Measurements from ENCODE around the gene DOCK4. TPM values are rescaled to one million over a fixed set of nuclear protein-coding genes. Genes with fewer than 3 reads are reported as not detected.

The DOCK4 gene
- total RNA-seq, 1 experiment from 2014 or later, result 4.9 TPM

- TF ChIP-seq, protein P1, sequence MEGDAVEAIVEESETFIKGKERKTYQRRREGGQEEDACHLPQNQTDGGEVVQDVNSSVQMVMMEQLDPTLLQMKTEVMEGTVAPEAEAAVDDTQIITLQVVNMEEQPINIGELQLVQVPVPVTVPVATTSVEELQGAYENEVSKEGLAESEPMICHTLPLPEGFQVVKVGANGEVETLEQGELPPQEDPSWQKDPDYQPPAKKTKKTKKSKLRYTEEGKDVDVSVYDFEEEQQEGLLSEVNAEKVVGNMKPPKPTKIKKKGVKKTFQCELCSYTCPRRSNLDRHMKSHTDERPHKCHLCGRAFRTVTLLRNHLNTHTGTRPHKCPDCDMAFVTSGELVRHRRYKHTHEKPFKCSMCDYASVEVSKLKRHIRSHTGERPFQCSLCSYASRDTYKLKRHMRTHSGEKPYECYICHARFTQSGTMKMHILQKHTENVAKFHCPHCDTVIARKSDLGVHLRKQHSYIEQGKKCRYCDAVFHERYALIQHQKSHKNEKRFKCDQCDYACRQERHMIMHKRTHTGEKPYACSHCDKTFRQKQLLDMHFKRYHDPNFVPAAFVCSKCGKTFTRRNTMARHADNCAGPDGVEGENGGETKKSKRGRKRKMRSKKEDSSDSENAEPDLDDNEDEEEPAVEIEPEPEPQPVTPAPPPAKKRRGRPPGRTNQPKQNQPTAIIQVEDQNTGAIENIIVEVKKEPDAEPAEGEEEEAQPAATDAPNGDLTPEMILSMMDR (conservative IDR thresholded peaks at IDR 0.05), result peak; percentile 81
- Histone ChIP-seq H3K9ac (ENCODE audit: extremely low read depth, insufficient read length, low read length) (no peak overlapping the region), H4K20me1 (ENCODE audit: control insufficient read depth, insufficient read depth, insufficient read length) (no peaks in the 10 kb centered on the region), H2BK12ac (ENCODE audit: insufficient read length, low read depth, low read length) (no peak overlapping the region), H2AK5ac (ENCODE audit: insufficient read length, low read length) (no peak overlapping the region), H3K4me1 (ENCODE audit: insufficient read depth, low read length) (no peaks in the 10 kb centered on the region), H3K18ac (ENCODE audit: insufficient read length, low read depth, low read length) (no peak overlapping the region), H3K4ac (ENCODE audit: low read depth, low read length) (no peak overlapping the region), H3K56ac (ENCODE audit: insufficient read length, low read depth, low read length) (no peak overlapping the region), H3K4me2 (ENCODE audit: insufficient read depth, insufficient read length, low read length) (no peak overlapping the region), H3K14ac (ENCODE audit: insufficient read depth, low read length) (no peak overlapping the region), H4K8ac (replicated peaks; ENCODE audit: insufficient read length, low read depth, low read length) (no peak overlapping the region), H2BK5ac (ENCODE audit: insufficient read length, low read length) (no peak overlapping the region), H3K79me2 (ENCODE audit: insufficient read depth, low read length) (no peaks in the 10 kb centered on the region), H2AFZ (ENCODE audit: low read length) (no peak overlapping the region), H4K91ac (ENCODE audit: insufficient read length, low read depth, low read length) (no peak overlapping the region), H3K79me1 (ENCODE audit: insufficient read depth, low read depth, low read length, poor library complexity, severe bottlenecking) (no peaks in the 10 kb centered on the region), H3K9me3 (ENCODE audit: control insufficient read depth, low read depth, low read length) (no peaks in the 10 kb centered on the region), H4K5ac (ENCODE audit: insufficient read length, low read depth, low read length) (no peak overlapping the region), H3K27me3 (ENCODE audit: insufficient read depth, low read length) (no peaks in the 10 kb centered on the region), H2BK120ac (ENCODE audit: low read depth, low read length, poor library complexity, severe bottlenecking) (no peak overlapping the region), H3K23ac (ENCODE audit: insufficient read length, low read depth, low read length) (no peak overlapping the region), H3K27ac (ENCODE audit: insufficient read length, low read depth, low read length) (no peak overlapping the region), H3K23me2 (ENCODE audit: insufficient read length, low read depth, low read length, poor library complexity, severe bottlenecking) (no peaks in the 10 kb centered on the region), H3T11ph (ENCODE audit: low read length) (no peak overlapping the region), H2BK20ac (ENCODE audit: low read depth, low read length, poor library complexity, severe bottlenecking) (no peak overlapping the region), H2BK15ac (ENCODE audit: low read depth, low read length) (no peak overlapping the region)
- DNase-seq, result no peak
- 0 out of 4 replicates have a peak, but pooled peaks cover 0 to 2% of the 10 kb centered on the region in 2 experiments for H3K4me1 Mint-ChIP-seq
- WGBS (ENCODE audit: extremely low coverage, insufficient read length, low lambda C conversion rate), result no CpG with 5 or more reads among the region's 13 CpGs
- peaks cover 0 to 6% (median 0%) of the 10 kb centered on the region in 3 experiments; a peak in 3 of 7 replicates for H3K36me3 Mint-ChIP-seq (ENCODE audit: insufficient read depth in 1 of 3, low read depth in 3 of 3)
- no peaks in the 10 kb centered on the region for H3K9me3 Mint-ChIP-seq
- no peak overlapping the region for H3K4me3 Mint-ChIP-seq
- no peak overlapping the region for H3K27ac Mint-ChIP-seq
- no peaks in the 10 kb centered on the region for H3K27me3 Mint-ChIP-seq (ENCODE audit: low read depth)
Measured at GRCh38 chr7:111730476-111731300, 475.5 kb downstream of the DOCK4 start.
